8988T (cell line): ENCODE results near the gene TCF12.
A peak's percentile ranks its signal among the peaks of the same experiment; 100 is the strongest.
"Not testable (repeated sequence)": the region's sequence is repeated elsewhere in the genome, so short reads cannot be mapped to it uniquely, and the experiment has no call there.

Experiments used
- DNase-seq: peaks from one replicate; pipeline ENCODE4 v3.0.0; 2011

The TCF12 gene

GRCh38 chr15:56916825-56917477 lies 1.5 kb upstream of the TCF12 start:
- no peak for DNase-seq

GRCh38 chr15:56917652-56918045 lies 795 bp upstream of the TCF12 start:
- no peak for DNase-seq

- peak; percentile 45 for DNase-seq
Observed at GRCh38 chr15:56919031-56919608, 676 bp downstream of the TCF12 start.

- peak; percentile 21 for DNase-seq
Observed at GRCh38 chr15:56919609-56920366, 1.3 kb downstream of the TCF12 start.

- no peak for DNase-seq
Observed at GRCh38 chr15:56920367-56920627, 1.9 kb downstream of the TCF12 start.

- DNase-seq, result no peak
Observed at GRCh38 chr15:56923174-56923591, 4.7 kb downstream of the TCF12 start.

- no peak for DNase-seq
Observed at GRCh38 chr15:56927816-56928215, 9.4 kb downstream of the TCF12 start.

- no peak for DNase-seq
Observed at GRCh38 chr15:56929399-56929798, 11.0 kb downstream of the TCF12 start.

GRCh38 chr15:56929933-56930332 lies 11.5 kb downstream of the TCF12 start:
- DNase-seq, result no peak

GRCh38 chr15:56930669-56931313 lies 12.3 kb downstream of the TCF12 start:
- DNase-seq, result no peak

- DNase-seq, result no peak
Observed at GRCh38 chr15:56931639-56932508, 13.4 kb downstream of the TCF12 start.

- DNase-seq, result not testable (repeated sequence)
Observed at GRCh38 chr15:56932509-56932868, 14.0 kb downstream of the TCF12 start.

- no peak for DNase-seq
Observed at GRCh38 chr15:56933410-56933809, 15.0 kb downstream of the TCF12 start.

- no peak for DNase-seq
Observed at GRCh38 chr15:56933811-56934210, 15.4 kb downstream of the TCF12 start.

GRCh38 chr15:56934269-56934668 lies 15.8 kb downstream of the TCF12 start:
- no peak for DNase-seq

GRCh38 chr15:56936929-56937328 lies 18.5 kb downstream of the TCF12 start:
- no peak for DNase-seq

- DNase-seq, result no peak
Observed at GRCh38 chr15:56939257-56939656, 20.8 kb downstream of the TCF12 start.

- DNase-seq, result no peak
Observed at GRCh38 chr15:56940388-56940787, 21.9 kb downstream of the TCF12 start.

GRCh38 chr15:56942118-56942517 lies 23.7 kb downstream of the TCF12 start:
- no peak for DNase-seq

GRCh38 chr15:56943403-56943802 lies 25.0 kb downstream of the TCF12 start:
- DNase-seq, result no peak

- DNase-seq, result no peak
Observed at GRCh38 chr15:56944485-56944884, 26.0 kb downstream of the TCF12 start.

- no peak for DNase-seq
Observed at GRCh38 chr15:56946150-56946549, 27.7 kb downstream of the TCF12 start.
